ENCODE measurements around the gene CCDC18.
"Not testable (repeated sequence)": the region's sequence is repeated elsewhere in the genome, so short reads cannot be mapped to it uniquely, and the experiment has no call there.

Gene CCDC18

GRCh38 chr1:93172778-93173177 lies 7.7 kb upstream of the CCDC18 start:
- no peak for DNase-seq

GRCh38 chr1:93174638-93175037 lies 5.9 kb upstream of the CCDC18 start:
- not testable (repeated sequence) for DNase-seq

GRCh38 chr1:93177991-93178390 lies 2.5 kb upstream of the CCDC18 start:
- no peak for DNase-seq

- no peak for DNase-seq
Observed at GRCh38 chr1:93178418-93178817, 2.1 kb upstream of the CCDC18 start.

- DNase-seq: peak; percentile 97
Observed at GRCh38 chr1:93179886-93180722, 420 bp upstream of the CCDC18 start, which contains the start of gene TMED5. TMED5 (minus strand) TSS chr1:93180413; CDS start chr1:93180242, 171 bp downstream.

- no peak for DNase-seq
Observed at GRCh38 chr1:93186667-93187066, 6.1 kb downstream of the CCDC18 start.

- DNase-seq: no peak
Observed at GRCh38 chr1:93190432-93190831, 9.9 kb downstream of the CCDC18 start.

- no peak for DNase-seq
Observed at GRCh38 chr1:93194231-93194990, 13.9 kb downstream of the CCDC18 start.

GRCh38 chr1:93196591-93196990 lies 16.1 kb downstream of the CCDC18 start:
- DNase-seq: no peak

- no peak for DNase-seq
Observed at GRCh38 chr1:93199150-93199549, 18.6 kb downstream of the CCDC18 start.

- no peak for DNase-seq
Observed at GRCh38 chr1:93200086-93200620, 19.6 kb downstream of the CCDC18 start.

- no peak for DNase-seq
Observed at GRCh38 chr1:93200714-93201113, 20.2 kb downstream of the CCDC18 start.

- DNase-seq: no peak
Observed at GRCh38 chr1:93205892-93206566, 25.5 kb downstream of the CCDC18 start.

- no peak for DNase-seq
Observed at GRCh38 chr1:93206567-93206954, 26.0 kb downstream of the CCDC18 start.

- DNase-seq: no peak
Observed at GRCh38 chr1:93207211-93207610, 26.7 kb downstream of the CCDC18 start.

- DNase-seq: no peak
Observed at GRCh38 chr1:93215322-93215721, 34.8 kb downstream of the CCDC18 start.

- no peak for DNase-seq
Observed at GRCh38 chr1:93219443-93219842, 38.9 kb downstream of the CCDC18 start.

- DNase-seq: not testable (repeated sequence)
Observed at GRCh38 chr1:93220716-93221115, 40.2 kb downstream of the CCDC18 start.

- DNase-seq: no peak
Observed at GRCh38 chr1:93221913-93222312, 41.4 kb downstream of the CCDC18 start.

GRCh38 chr1:93223023-93223675 lies 42.6 kb downstream of the CCDC18 start:
- DNase-seq: no peak

GRCh38 chr1:93235261-93235660 lies 54.7 kb downstream of the CCDC18 start:
- DNase-seq: no peak

- DNase-seq: no peak
Observed at GRCh38 chr1:93237021-93237420, 56.5 kb downstream of the CCDC18 start.

GRCh38 chr1:93238425-93238824 lies 57.9 kb downstream of the CCDC18 start:
- no peak for DNase-seq

All from NCI-H1092 treated with DMSO at 0.1 percent for 48 hours (cell line).